ENCODE measurements around the gene BRAF.

- TF ChIP-seq EP300 (IDR thresholded peaks at IDR 0.05; ENCODE audit: low read depth) (no peak), POLR2A (IDR thresholded peaks at IDR 0.05) (no peak)
- TF ChIP-seq, protein P1, sequence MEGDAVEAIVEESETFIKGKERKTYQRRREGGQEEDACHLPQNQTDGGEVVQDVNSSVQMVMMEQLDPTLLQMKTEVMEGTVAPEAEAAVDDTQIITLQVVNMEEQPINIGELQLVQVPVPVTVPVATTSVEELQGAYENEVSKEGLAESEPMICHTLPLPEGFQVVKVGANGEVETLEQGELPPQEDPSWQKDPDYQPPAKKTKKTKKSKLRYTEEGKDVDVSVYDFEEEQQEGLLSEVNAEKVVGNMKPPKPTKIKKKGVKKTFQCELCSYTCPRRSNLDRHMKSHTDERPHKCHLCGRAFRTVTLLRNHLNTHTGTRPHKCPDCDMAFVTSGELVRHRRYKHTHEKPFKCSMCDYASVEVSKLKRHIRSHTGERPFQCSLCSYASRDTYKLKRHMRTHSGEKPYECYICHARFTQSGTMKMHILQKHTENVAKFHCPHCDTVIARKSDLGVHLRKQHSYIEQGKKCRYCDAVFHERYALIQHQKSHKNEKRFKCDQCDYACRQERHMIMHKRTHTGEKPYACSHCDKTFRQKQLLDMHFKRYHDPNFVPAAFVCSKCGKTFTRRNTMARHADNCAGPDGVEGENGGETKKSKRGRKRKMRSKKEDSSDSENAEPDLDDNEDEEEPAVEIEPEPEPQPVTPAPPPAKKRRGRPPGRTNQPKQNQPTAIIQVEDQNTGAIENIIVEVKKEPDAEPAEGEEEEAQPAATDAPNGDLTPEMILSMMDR (IDR thresholded peaks at IDR 0.05), result no peak
Observed at GRCh38 chr7:140867467-140868462, 57.0 kb downstream of the BRAF start.

Measured in transverse colon (tissue), 3 donors.